Subcutaneous adipose tissue (tissue), 4 donors: ENCODE data around the gene SPSB1. TPM values are rescaled to one million over a fixed set of nuclear protein-coding genes. Genes with fewer than 3 reads are reported as not detected.

Experiments used
- total RNA-seq, 4 donors: library from RNA; depleted of rRNA; stranded (reverse); fragments of >200 nt; gene quantifications; one replicate each; pipeline ENCODE4 v1.1.0, GENCODE V29; 2016
- TF ChIP-seq, protein P1 (sequence below): fragments of 450-650 bp; IDR thresholded peaks from one replicate; pipeline ENCODE4 v1.5.1; 2016; ENCODE audit warnings: low read depth, mild to moderate bottlenecking, control low read depth, antibody characterized with exemption, moderate library complexity

The SPSB1 gene
- total RNA-seq, 4 donors from 2014 or later: 39.8 to 87.8 (median 53.6) TPM

DNA sequence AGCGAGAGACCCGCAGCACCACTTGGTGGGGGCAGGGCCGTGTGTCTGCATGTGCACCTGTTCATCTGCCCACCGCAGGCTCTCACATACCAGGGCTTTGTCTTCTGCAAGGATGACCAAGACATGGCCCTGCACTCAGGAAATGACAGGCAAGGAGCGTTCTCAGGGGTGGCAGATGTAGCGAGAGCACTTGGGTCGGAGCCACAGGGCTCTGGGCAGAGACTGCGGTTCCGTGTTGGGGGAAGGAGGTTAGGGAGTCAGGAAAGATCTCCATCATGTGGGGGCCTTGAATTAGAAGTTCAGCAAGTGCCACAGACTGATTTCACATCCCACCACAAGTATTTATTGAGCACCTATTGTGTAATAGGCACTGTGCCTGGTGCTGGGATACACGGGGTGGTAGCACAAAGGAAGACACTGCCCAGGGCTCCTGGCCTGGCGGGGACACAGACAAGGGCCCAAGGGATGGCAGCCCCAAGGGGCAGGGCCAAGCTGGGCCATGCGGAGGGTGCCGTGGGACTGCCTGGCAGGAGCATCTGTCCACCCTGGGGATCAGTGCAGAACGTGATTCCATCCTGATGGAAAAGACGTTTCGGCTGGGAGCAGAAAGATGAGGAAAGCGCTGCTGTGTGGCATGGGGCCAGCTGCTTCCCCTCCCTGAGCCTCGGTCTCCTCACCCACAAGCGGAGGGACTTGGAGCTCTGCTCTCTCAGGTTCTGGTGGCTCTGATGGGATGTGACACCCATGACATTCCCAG lies 11.4 kb upstream of the SPSB1 start:
- TF ChIP-seq, protein P1, sequence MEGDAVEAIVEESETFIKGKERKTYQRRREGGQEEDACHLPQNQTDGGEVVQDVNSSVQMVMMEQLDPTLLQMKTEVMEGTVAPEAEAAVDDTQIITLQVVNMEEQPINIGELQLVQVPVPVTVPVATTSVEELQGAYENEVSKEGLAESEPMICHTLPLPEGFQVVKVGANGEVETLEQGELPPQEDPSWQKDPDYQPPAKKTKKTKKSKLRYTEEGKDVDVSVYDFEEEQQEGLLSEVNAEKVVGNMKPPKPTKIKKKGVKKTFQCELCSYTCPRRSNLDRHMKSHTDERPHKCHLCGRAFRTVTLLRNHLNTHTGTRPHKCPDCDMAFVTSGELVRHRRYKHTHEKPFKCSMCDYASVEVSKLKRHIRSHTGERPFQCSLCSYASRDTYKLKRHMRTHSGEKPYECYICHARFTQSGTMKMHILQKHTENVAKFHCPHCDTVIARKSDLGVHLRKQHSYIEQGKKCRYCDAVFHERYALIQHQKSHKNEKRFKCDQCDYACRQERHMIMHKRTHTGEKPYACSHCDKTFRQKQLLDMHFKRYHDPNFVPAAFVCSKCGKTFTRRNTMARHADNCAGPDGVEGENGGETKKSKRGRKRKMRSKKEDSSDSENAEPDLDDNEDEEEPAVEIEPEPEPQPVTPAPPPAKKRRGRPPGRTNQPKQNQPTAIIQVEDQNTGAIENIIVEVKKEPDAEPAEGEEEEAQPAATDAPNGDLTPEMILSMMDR: no peak

DNA sequence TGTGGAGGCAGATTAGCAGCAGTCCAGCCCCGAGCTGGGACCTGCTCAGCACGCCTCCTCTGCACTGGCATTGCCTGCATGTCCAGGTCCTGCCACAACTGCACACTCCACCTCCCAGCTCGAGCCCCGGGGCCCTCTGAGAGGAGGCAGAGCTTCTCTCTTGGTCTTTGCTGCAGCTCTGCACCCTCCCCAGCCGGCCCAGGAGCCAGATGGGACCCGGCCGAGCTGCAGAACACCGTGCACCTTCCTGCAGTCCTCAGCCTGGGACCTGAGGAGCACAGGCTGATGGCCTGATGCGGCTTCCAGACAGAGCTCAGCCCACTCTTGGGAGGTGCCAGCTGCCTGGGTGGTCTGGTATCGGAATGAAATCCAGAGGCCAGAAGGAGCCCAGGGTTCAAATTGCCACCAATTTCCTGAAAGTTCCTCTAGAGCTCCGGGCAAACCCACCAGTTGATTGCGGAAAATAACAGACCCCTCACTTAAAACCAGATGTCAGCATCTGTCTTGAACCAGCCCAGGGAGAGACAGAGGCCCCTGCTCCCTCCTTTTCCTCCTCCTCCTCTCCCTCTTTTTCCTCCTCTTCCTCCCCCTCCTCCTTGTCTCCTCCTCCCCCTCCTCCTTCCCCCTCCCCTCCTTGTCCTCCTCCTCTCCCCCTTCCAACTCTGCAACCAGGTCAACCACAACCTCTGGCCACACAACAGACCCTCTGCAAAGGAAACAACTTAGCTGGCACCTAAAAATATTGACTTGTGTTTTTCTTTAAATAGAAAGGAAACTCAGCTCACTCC lies 10.6 kb upstream of the SPSB1 start:
- TF ChIP-seq, protein P1: no peak

DNA sequence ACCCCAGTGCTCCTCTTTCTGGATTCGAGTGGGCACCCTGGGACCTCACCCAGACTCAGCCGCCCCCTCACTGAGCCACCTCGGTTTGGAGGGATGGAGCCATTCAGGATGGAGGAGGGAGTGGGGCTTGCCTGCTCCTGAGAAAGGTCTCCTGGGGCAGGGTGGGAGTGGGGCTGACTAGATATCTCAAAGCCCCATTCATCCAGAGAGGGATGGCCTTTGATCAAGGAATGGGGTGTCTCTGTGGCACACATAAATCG lies 10.1 kb upstream of the SPSB1 start:
- TF ChIP-seq, protein P1: no peak

DNA sequence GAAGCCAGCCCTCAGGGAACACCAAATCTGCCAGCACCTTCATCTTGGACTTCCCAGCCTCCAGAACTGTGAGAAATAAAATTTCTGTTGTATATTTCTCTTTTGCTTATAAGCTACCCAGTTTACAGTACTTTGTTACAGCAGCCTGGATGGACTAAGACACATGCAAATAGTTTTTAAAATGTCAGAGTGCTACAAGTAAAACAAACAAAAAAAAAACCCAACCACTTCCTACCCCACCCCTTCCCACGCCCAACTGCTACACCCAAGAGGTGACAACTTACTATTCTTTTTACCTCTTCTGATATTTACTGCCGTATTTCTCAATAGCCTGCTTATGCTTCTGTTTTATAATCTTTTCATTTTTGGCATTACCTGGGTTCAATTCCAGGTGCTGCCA lies 8.6 kb upstream of the SPSB1 start:
- TF ChIP-seq, protein P1: no peak

DNA sequence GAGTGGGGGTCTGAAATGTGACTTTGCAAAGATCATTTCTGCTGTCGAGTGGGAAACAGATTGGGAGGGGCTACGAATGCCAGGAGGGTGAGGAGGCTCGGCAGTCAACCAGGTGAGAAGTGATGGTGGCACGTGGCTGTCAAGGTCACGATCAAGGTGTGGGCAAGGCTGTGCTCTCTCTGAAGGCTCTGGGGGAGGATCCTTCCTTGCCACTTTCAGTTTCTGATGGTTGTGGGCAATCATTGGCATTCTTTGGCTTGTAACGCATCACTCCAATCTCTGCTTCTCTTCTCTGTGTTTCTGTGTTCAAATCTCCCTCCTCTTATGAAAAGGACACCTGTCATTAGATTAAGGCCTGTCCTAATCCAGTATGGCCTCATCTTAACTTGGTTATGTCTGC lies 6.1 kb upstream of the SPSB1 start:
- TF ChIP-seq, protein P1: no peak

DNA sequence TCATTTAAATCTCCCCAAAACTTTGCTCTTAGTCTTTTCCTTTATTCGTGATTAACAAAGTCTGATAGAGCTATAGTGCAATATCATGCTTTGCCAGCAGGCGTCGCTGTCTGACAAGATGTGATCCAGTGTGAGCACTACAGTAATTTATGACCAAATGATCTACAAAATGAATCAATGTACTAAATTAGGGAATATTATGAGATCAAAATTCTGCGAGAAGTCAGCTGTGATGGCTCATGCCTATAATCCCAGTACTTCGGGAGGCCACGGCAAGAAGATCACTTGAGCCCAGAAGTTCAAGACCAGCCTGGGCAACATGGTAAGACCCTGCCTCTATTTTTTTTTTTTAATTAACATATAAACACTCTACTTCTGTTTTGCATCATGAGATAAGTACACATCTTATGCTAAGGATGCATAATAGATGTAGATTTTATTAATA lies 3.6 kb upstream of the SPSB1 start:
- TF ChIP-seq, protein P1: no peak

DNA sequence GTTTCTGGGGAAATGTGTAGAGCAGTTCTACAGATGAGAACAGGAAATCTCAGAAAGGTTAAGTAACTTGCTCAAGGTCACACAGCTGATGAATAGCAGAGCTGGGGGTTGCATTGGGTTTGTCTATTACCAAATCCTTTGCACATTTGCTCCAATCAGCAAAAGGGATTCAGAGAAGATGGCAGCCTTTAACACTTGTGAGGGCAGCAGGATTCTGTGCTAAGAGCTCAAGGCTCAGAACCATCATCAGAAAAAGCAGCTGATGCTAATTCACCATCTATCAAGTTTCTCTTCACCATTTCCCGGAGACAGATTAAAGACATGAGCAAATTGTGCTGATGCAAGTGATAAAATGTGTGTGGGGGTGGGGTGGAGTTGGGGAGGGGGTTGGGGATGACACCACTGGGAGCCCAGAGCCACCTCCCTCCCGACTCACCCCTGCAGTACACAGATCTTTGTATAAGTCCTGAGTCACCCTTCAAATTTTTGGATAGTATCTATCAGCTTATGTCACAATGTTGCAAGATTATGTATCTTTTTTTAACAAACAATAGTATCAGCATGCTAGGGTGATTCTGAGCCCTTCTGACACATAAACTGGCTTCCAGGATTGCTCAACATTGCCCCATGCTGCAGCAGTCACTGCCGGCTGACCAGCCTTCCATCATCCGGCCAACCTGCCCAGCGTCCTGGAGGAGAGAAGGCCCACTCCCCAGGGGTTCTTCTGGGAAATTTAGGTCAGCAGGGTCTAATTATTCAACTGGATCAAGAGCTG lies 2.8 kb upstream of the SPSB1 start:
- TF ChIP-seq, protein P1: no peak
